ENCODE measurements around the gene PTPRH. TPM values are rescaled to one million over a fixed set of nuclear protein-coding genes. Genes with fewer than 3 reads are reported as not detected.

Gene PTPRH
- polyA plus RNA-seq, 1 donor from 2014 or later = 0.54 TPM

GRCh38 chr19:55146705-55147273 lies 62.5 kb downstream of the PTPRH start:
- Histone ChIP-seq H3K36me3 (ENCODE audit: insufficient read depth, low read length) (no peaks in the 10 kb centered on the region), H3K9ac (ENCODE audit: low read length) (no peak overlapping the region), H3K9me3 (ENCODE audit: low read length) (no peaks in the 10 kb centered on the region), H3K4me2 (ENCODE audit: low read length) (no peak overlapping the region), H2AFZ (ENCODE audit: low read depth, low read length) (no peak overlapping the region), H4K20me1 (ENCODE audit: insufficient read depth) (no peaks in the 10 kb centered on the region), H3K27me3 (ENCODE audit: insufficient read depth, low read depth, low read length) (peaks cover 19% of the 10 kb centered on the region), H3F3A (ENCODE audit: insufficient read depth, low read length, poor library complexity, severe bottlenecking) (no peaks in the 10 kb centered on the region), H3K79me2 (replicated peaks; ENCODE audit: insufficient read depth, low read length) (no peaks in the 10 kb centered on the region), H3K9me2 (ENCODE audit: insufficient read depth, low read length) (no peaks in the 10 kb centered on the region), H3K27ac (ENCODE audit: low read length) (no peak overlapping the region), H3K4me3 (ENCODE audit: low read length) (no peak overlapping the region)
- no peak for TF ChIP-seq SMC3 (conservative IDR thresholded peaks at IDR 0.05; ENCODE audit: poor library complexity)
- TF ChIP-seq CTCF (IDR thresholded peaks at IDR 0.05; ENCODE audit: poor library complexity, severe bottlenecking) = no peak
- TF ChIP-seq REST (IDR thresholded peaks at IDR 0.05; ENCODE audit: borderline replicate concordance) = no peak
- no peak for TF ChIP-seq EP300 (conservative IDR thresholded peaks at IDR 0.05; ENCODE audit: poor library complexity, severe bottlenecking)
- no peak for TF ChIP-seq EZH2 (IDR thresholded peaks at IDR 0.05; ENCODE audit: borderline replicate concordance, insufficient read depth, low read length, poor library complexity, severe bottlenecking)
- no peak for TF ChIP-seq MXI1 (conservative IDR thresholded peaks at IDR 0.05; ENCODE audit: poor library complexity, severe bottlenecking)
- TF ChIP-seq RAD21 (conservative IDR thresholded peaks at IDR 0.05) = no peak

GRCh38 chr19:55146078-55146704 lies 63.1 kb downstream of the PTPRH start:
- no peaks in the 10 kb centered on the region for H4K20me1 ChIP-seq (ENCODE audit: insufficient read depth)
- H3K79me2 ChIP-seq (replicated peaks; ENCODE audit: insufficient read depth, low read length) = no peaks in the 10 kb centered on the region
- no peak overlapping the region for H2AFZ ChIP-seq (ENCODE audit: low read depth, low read length)
- no peak overlapping the region for H3K4me2 ChIP-seq (ENCODE audit: low read length)
- no peak overlapping the region for H3K4me3 ChIP-seq (ENCODE audit: low read length)
- H3K27ac ChIP-seq (ENCODE audit: low read length) = no peak overlapping the region
- H3K9ac ChIP-seq (ENCODE audit: low read length) = no peak overlapping the region
- no peaks in the 10 kb centered on the region for H3K9me3 ChIP-seq (ENCODE audit: low read length)
- no peaks in the 10 kb centered on the region for H3K36me3 ChIP-seq (ENCODE audit: insufficient read depth, low read length)
- no peaks in the 10 kb centered on the region for H3K9me2 ChIP-seq (ENCODE audit: insufficient read depth, low read length)
- no peak for TF ChIP-seq EZH2 (IDR thresholded peaks at IDR 0.05; ENCODE audit: borderline replicate concordance, insufficient read depth, low read length, poor library complexity, severe bottlenecking)
- no peak for TF ChIP-seq MXI1 (conservative IDR thresholded peaks at IDR 0.05; ENCODE audit: poor library complexity, severe bottlenecking)
- no peak for TF ChIP-seq POLR2AphosphoS5 (IDR thresholded peaks at IDR 0.05)
- no peak for TF ChIP-seq RAD21 (conservative IDR thresholded peaks at IDR 0.05)
- TF ChIP-seq SMC3 (conservative IDR thresholded peaks at IDR 0.05; ENCODE audit: poor library complexity) = no peak
- TF ChIP-seq REST (IDR thresholded peaks at IDR 0.05; ENCODE audit: borderline replicate concordance) = no peak
- no peak for TF ChIP-seq EP300 (conservative IDR thresholded peaks at IDR 0.05; ENCODE audit: poor library complexity, severe bottlenecking)
- TF ChIP-seq TAF1 (IDR thresholded peaks at IDR 0.05; ENCODE audit: low read depth) = no peak
- no peak for TF ChIP-seq CTCF (IDR thresholded peaks at IDR 0.05; ENCODE audit: poor library complexity, severe bottlenecking)
- no peaks in the 10 kb centered on the region for H3F3A ChIP-seq (ENCODE audit: insufficient read depth, low read length, poor library complexity, severe bottlenecking)
- peaks cover 19% of the 10 kb centered on the region for H3K27me3 ChIP-seq (ENCODE audit: insufficient read depth, low read depth, low read length)

All from neural cell (in vitro differentiated cells).